HepG2 (cell line): Measurements from ENCODE around the gene ZBTB17. TPM values are rescaled to one million over a fixed set of nuclear protein-coding genes. Genes with fewer than 3 reads are reported as not detected.

Source experiments
- AHR ChIP-seq: IDR thresholded peaks from 2 replicates; pipeline ENCODE4 v1.6.1; 2018; ENCODE audit warnings: missing genetic modification reagents, missing compliant biosample characterization
- ARNT ChIP-seq: fragments of 450-650 bp; IDR thresholded peaks from 2 replicates; pipeline ENCODE4 v1.6.1; 2017
- ASH2L ChIP-seq: fragments of 300-600, 200-600 bp; sonication (generic); IDR thresholded peaks from 2 replicates; pipeline ENCODE4 v1.7.0; 2017; ENCODE audit warnings: low read depth, mild to moderate bottlenecking, moderate library complexity, mixed read lengths, low read length; ENCODE audit not compliant: insufficient read length
- BCL6 ChIP-seq: IDR thresholded peaks from 2 replicates; pipeline ENCODE4 v1.6.1; 2016; ENCODE audit warnings: missing genetic modification reagents, missing compliant biosample characterization
- BORCS8-MEF2B ChIP-seq: sonication (generic); formaldehyde crosslinking; IDR thresholded peaks from 2 replicates; pipeline ENCODE4 v1.8.0; 2022; ENCODE audit warnings: mild to moderate bottlenecking, missing genetic modification reagents
- CC2D1A ChIP-seq: sonication (generic); formaldehyde crosslinking; IDR thresholded peaks from 2 replicates; pipeline ENCODE4 v1.8.1; 2023; ENCODE audit warnings: mild to moderate bottlenecking, missing genetic modification reagents
- DMAP1 ChIP-seq: IDR thresholded peaks from 2 replicates; pipeline ENCODE4 v1.6.1; 2016
- EEA1 ChIP-seq: sonication (generic); formaldehyde crosslinking; IDR thresholded peaks from 2 replicates; pipeline ENCODE4 v1.5.1; 2020; ENCODE audit warnings: mild to moderate bottlenecking, missing genetic modification reagents, borderline replicate concordance
- GZF1 ChIP-seq: sonication (generic); formaldehyde crosslinking; IDR thresholded peaks from 2 replicates; pipeline ENCODE4 v1.5.1; 2020; ENCODE audit warnings: mild to moderate bottlenecking, missing genetic modification reagents
- KDM2A ChIP-seq: sonication (generic); formaldehyde crosslinking; IDR thresholded peaks from 2 replicates; pipeline ENCODE4 v1.4.0; 2020; ENCODE audit warnings: low read depth, missing genetic modification reagents, borderline replicate concordance
- MED1 ChIP-seq: sonication (generic); formaldehyde crosslinking; IDR thresholded peaks from 2 replicates; pipeline ENCODE4 v1.4.0; 2020; ENCODE audit warnings: missing genetic modification reagents
- NFIB ChIP-seq: sonication (generic); formaldehyde crosslinking; IDR thresholded peaks from 2 replicates; pipeline ENCODE4 v1.9.0; 2021; ENCODE audit warnings: missing genetic modification reagents, mild to moderate bottlenecking, borderline replicate concordance
- NFKBIZ ChIP-seq: IDR thresholded peaks from 2 replicates; pipeline ENCODE4 v1.6.1; 2018; ENCODE audit warnings: missing genetic modification reagents, missing compliant biosample characterization
- PHF8 ChIP-seq: sonication (generic); formaldehyde crosslinking; IDR thresholded peaks from 2 replicates; pipeline ENCODE4 v1.5.0; 2020; ENCODE audit warnings: missing genetic modification reagents
- POLR2AphosphoS5 ChIP-seq: IDR thresholded peaks from 2 replicates; pipeline ENCODE4 v1.6.1; 2012; ENCODE audit warnings: low read depth, low read length
- RCOR2 ChIP-seq: IDR thresholded peaks from 2 replicates; pipeline ENCODE4 v1.6.1; 2016; ENCODE audit warnings: missing biosample characterization, missing genetic modification reagents
- RFX1 ChIP-seq: fragments of 450-650 bp; IDR thresholded peaks from 2 replicates; pipeline ENCODE4 v1.6.1; 2017
- RORA ChIP-seq: sonication (generic); formaldehyde crosslinking; IDR thresholded peaks from 2 replicates; pipeline ENCODE4 v1.5.0; 2020; ENCODE audit warnings: mild to moderate bottlenecking, missing genetic modification reagents, moderate library complexity
- SKI ChIP-seq: fragments of 450-650 bp; IDR thresholded peaks from one replicate; pipeline ENCODE4 v1.6.1; 2018; ENCODE audit warnings: mild to moderate bottlenecking; ENCODE audit not compliant: partially characterized antibody
- SNAPC5 ChIP-seq: sonication (generic); formaldehyde crosslinking; IDR thresholded peaks from 2 replicates; pipeline ENCODE4 v1.8.1; 2023; ENCODE audit warnings: mild to moderate bottlenecking, missing genetic modification reagents, borderline replicate concordance
- SNRNP70 ChIP-seq: fragments of 200-400 bp; formaldehyde crosslinking; IDR thresholded peaks from 2 replicates; pipeline ENCODE4 v1.6.1; 2017; ENCODE audit warnings: mild to moderate bottlenecking, low read depth, low read length, moderate library complexity
- SOX6 ChIP-seq, 2 experiments: fragments of 450-650 bp in 1 of 2; sonication (generic) in 1 of 2; formaldehyde crosslinking in 1 of 2; IDR thresholded peaks; 2 replicates each; pipeline versions ENCODE4 v1.4.0 to v1.6.1; 2017 to 2020; ENCODE audit warnings: antibody characterized with exemption in 1 of 2, mild to moderate bottlenecking in 1 of 2, missing genetic modification reagents in 1 of 2
- TBP ChIP-seq: sonication (generic); formaldehyde crosslinking; IDR thresholded peaks from 2 replicates; pipeline ENCODE4 v1.5.0; 2020; ENCODE audit warnings: missing genetic modification reagents
- TIGD3 ChIP-seq: sonication (generic); formaldehyde crosslinking; IDR thresholded peaks from 2 replicates; pipeline ENCODE4 v1.5.1; 2020; ENCODE audit warnings: mild to moderate bottlenecking, missing genetic modification reagents, borderline replicate concordance
- TRIM22 ChIP-seq: fragments of 450-650 bp; IDR thresholded peaks from 2 replicates; pipeline ENCODE4 v1.6.1; 2017
- ZFY ChIP-seq: sonication (generic); formaldehyde crosslinking; IDR thresholded peaks from 2 replicates; pipeline ENCODE4 v1.4.0; 2020; ENCODE audit warnings: missing genetic modification reagents
- ZNF326 ChIP-seq: sonication (generic); formaldehyde crosslinking; IDR thresholded peaks from 2 replicates; pipeline ENCODE4 v1.4.0; 2020; ENCODE audit warnings: missing genetic modification reagents, borderline replicate concordance
- ZNF446 ChIP-seq: sonication (generic); formaldehyde crosslinking; IDR thresholded peaks from 2 replicates; pipeline ENCODE4 v1.5.0; 2020; ENCODE audit warnings: mild to moderate bottlenecking, missing genetic modification reagents
- ZNF546 ChIP-seq: sonication (generic); formaldehyde crosslinking; conservative IDR thresholded peaks from 2 replicates; pipeline ENCODE4 v1.8.1; 2023; ENCODE audit warnings: mild to moderate bottlenecking, missing genetic modification reagents
- ZNF550 ChIP-seq: sonication (generic); formaldehyde crosslinking; IDR thresholded peaks from 2 replicates; pipeline ENCODE4 v1.4.0; 2020; ENCODE audit warnings: mild to moderate bottlenecking, missing genetic modification reagents, borderline replicate concordance
- ZNF569 ChIP-seq: sonication (generic); formaldehyde crosslinking; IDR thresholded peaks from 2 replicates; pipeline ENCODE4 v1.5.0; 2020; ENCODE audit warnings: mild to moderate bottlenecking, missing genetic modification reagents, moderate library complexity, borderline replicate concordance
- ZNF619 ChIP-seq: sonication (generic); formaldehyde crosslinking; IDR thresholded peaks from 2 replicates; pipeline ENCODE4 v1.4.0; 2020; ENCODE audit warnings: mild to moderate bottlenecking, missing genetic modification reagents
- ZSCAN29 ChIP-seq: sonication (generic); formaldehyde crosslinking; conservative IDR thresholded peaks from 2 replicates; pipeline ENCODE4 v1.4.0; 2020; ENCODE audit warnings: mild to moderate bottlenecking, missing genetic modification reagents
- polyA plus RNA-seq, 8 experiments: library from polyadenylated mRNA; depleted of rRNA in 3 of 8; stranded (reverse) in 7 of 8; unstranded in 1 of 8; fragments of >200 nt; fragmentation: Illumina TruSeq in 4 of 8; extraction: Trizol in 4 of 8; gene quantifications; 2 replicates each; pipeline versions ENCODE4 v1.2.1 to v1.2.3, GENCODE V29; 2011 to 2016; ENCODE audit warnings: low read depth in 4 of 8, missing spikeins in 1 of 8, mixed read lengths in 1 of 8; ENCODE audit not compliant: insufficient read depth in 1 of 8
- total RNA-seq, 5 experiments: library from RNA; depleted of rRNA; stranded (reverse); fragments of >200 nt; fragmentation: Illumina TruSeq; extraction: Trizol; gene quantifications; 2 replicates each; pipeline ENCODE4 v1.2.3, GENCODE V29; 2016; ENCODE audit warnings: low read depth in 1 of 5

ZBTB17 gene
- total and polyA plus RNA-seq, 2 of the 13 experiments (the other 11 are each of a cell fraction or from before 2014, with no cell fraction given) = 16.7 to 17.0 TPM

DNA sequence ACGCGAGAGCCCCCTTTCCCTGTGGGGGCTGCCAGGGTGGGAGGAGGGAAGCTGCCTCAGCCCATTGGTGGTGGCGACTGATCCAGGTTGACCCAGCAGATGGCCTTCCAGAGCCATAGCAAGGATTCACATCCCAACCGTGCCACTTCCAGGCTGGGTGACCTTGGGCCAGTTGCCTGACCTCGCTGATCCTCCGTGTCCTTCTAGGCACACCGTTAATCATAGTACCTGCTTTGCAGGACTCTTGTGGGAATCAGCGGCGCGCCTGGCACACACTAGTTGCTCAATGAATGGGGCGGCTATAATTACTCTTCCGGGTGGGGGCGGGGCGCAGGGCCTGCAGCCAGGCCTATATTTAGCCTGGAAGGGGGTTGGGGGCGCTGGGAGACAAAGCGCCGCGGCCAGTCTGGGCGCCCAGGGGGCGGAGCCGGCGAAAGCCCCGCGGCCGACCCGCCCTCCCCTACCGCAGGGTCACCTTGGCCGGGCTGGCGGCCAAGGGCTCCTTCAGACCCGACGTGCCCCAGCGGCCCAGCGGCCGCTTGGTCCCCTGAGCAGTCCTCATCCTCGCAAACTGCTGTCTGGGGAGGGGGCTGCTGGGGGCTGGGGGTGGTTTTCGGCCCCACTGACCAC, 36.8 kb upstream of the ZBTB17 start (continued):
- TF ChIP-seq ZFY (no peak), AHR (CRISPR knock-in tag) (no peak), ASH2L (no peak), SNAPC5 (no peak), NFIB (CRISPR knock-in tag) (no peak), ZSCAN29 (no peak), RFX1 (no peak), MED1 (no peak), TIGD3 (CRISPR knock-in tag) (no peak), RORA (CRISPR knock-in tag) (no peak), SOX6 (IDR thresholded peaks at IDR 0.05) (no peak), SOX6 (CRISPR knock-in tag; IDR thresholded peaks at IDR 0.05) (no peak), SNRNP70 (no peak), RCOR2 (peak; percentile 71; the same call in 1 of the 2 replicates), ZNF619 (CRISPR knock-in tag) (no peak), TRIM22 (no peak), ZNF569 (no peak), ZNF546 (CRISPR knock-in tag) (no peak), CC2D1A (CRISPR knock-in tag) (no peak), POLR2AphosphoS5 (no peak), TBP (CRISPR knock-in tag) (no peak), BORCS8-MEF2B (CRISPR knock-in tag) (0 out of 2 replicates have a peak, but pooled peaks have one; percentile 24), BCL6 (CRISPR knock-in tag) (peak; percentile 42; the same call in 1 of the 2 replicates), ZNF550 (CRISPR knock-in tag) (no peak), NFKBIZ (0 out of 2 replicates have a peak, but pooled peaks have one; percentile 55), ZNF446 (no peak), GZF1 (CRISPR knock-in tag) (no peak), PHF8 (CRISPR knock-in tag) (peak; percentile 17; the same call in 1 of the 2 replicates), ZNF326 (CRISPR knock-in tag) (no peak), EEA1 (CRISPR knock-in tag) (0 out of 2 replicates have a peak, but pooled peaks have one; percentile 59), DMAP1 (no peak), ARNT (no peak), KDM2A (CRISPR knock-in tag) (peak; percentile 74), SKI (peak; percentile 38)
